ENCODE measurements around the gene RALGPS1.
A peak's percentile ranks its signal among the peaks of the same experiment; 100 is the strongest.

RALGPS1 gene

DNA sequence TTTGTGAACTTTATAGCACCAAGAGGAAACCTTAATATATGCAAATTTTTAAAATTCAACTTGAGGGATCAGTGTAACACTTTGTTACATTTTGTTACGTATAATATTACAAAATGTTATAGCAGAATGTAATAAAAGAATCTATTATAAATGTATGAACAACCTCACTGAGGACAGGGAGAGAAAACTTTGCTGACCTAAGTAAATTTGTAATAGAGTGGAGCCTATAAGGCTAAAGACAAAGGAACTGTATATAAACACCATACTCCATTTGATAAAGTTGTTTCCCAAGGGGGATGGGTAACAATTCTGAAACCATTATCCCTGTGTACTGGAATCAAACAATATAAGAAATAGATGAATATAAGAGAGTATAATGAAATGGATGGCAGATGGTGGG lies 130.6 kb downstream of the RALGPS1 start:
- TF ChIP-seq, protein P1, sequence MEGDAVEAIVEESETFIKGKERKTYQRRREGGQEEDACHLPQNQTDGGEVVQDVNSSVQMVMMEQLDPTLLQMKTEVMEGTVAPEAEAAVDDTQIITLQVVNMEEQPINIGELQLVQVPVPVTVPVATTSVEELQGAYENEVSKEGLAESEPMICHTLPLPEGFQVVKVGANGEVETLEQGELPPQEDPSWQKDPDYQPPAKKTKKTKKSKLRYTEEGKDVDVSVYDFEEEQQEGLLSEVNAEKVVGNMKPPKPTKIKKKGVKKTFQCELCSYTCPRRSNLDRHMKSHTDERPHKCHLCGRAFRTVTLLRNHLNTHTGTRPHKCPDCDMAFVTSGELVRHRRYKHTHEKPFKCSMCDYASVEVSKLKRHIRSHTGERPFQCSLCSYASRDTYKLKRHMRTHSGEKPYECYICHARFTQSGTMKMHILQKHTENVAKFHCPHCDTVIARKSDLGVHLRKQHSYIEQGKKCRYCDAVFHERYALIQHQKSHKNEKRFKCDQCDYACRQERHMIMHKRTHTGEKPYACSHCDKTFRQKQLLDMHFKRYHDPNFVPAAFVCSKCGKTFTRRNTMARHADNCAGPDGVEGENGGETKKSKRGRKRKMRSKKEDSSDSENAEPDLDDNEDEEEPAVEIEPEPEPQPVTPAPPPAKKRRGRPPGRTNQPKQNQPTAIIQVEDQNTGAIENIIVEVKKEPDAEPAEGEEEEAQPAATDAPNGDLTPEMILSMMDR (IDR thresholded peaks at IDR 0.05; ENCODE audit: low read depth, low read length, missing control alignments), result no peak
- DNase-seq (ENCODE audit: extremely low read depth, low read depth), result no peak

DNA sequence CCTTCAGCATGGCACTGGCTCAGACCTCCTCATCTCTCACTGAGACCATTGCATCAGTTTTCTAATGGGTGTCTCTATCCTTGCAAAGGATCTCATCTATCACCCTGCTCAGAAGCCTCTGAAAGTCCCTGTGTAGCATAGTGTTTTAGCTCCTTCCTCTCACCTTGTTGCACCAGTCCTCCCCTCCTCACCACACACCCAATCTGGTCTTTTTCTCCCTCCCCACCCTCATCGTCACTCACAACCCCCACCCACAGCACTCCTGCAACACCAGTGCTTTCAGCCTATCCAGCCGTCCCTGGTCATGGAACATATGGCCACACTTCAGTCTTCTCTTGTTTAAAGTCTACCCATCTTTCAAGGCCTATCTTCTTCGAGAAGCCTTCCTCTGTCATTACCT lies 133.4 kb downstream of the RALGPS1 start:
- no peak for DNase-seq (ENCODE audit: extremely low read depth, low read depth)
- TF ChIP-seq, protein P1 (IDR thresholded peaks at IDR 0.05; ENCODE audit: low read depth, low read length, missing control alignments), result no peak
- H3K4me3 ChIP-seq (replicated peaks; ENCODE audit: low read depth, low read length), result no peak overlapping the region

More for the DNA sequence above, 130.6 kb downstream of the RALGPS1 start:
- H3K4me3 ChIP-seq (replicated peaks; ENCODE audit: low read depth, low read length), result no peak overlapping the region

DNA sequence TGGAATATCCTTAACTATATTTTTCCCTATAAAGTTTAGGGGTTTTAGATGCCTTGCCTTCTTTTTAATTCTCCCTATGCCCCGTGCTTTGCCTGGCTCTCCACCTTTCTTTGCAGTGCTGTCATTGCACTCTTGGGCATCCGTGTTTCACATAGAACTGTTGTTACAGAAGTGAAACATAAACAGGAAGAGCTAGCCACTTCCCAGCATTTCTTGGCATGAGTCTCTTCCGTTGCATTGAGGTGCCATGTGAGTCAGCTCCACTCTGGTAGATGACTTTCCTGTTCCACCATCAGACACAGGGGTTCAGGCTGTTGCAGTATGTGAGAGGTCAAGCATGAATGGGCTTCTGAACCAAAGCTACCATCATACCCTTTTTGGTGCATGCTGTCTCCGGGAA lies 134.5 kb downstream of the RALGPS1 start:
- TF ChIP-seq, protein P1 (IDR thresholded peaks at IDR 0.05; ENCODE audit: low read depth, low read length, missing control alignments), result peak; percentile 28
- peak; percentile 81 for DNase-seq (ENCODE audit: extremely low read depth, low read depth)
- H3K4me3 ChIP-seq (replicated peaks; ENCODE audit: low read depth, low read length), result no peak overlapping the region

DNA sequence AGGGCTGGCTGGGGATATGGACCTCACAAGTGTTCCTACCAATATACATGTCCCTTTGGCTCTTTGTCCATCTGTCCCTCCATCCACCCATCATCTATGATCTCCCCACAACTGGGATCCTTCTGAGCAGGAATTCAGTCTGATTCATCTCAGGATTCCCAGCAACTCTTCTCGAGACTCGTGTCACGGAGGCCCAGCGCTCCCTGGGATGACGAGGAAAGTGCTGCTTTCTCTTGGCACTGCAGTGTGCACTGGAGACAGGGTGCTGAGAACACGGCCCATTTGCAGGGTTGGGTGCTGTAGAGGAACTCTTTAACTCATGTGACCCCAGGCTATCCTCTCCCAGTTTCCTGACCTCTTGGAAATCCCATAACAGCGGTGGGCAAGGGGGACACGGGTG lies 135.0 kb downstream of the RALGPS1 start:
- TF ChIP-seq, protein P1 (IDR thresholded peaks at IDR 0.05; ENCODE audit: low read depth, low read length, missing control alignments), result no peak
- no peak overlapping the region for H3K4me3 ChIP-seq (replicated peaks; ENCODE audit: low read depth, low read length)
- no peak for DNase-seq (ENCODE audit: extremely low read depth, low read depth)

DNA sequence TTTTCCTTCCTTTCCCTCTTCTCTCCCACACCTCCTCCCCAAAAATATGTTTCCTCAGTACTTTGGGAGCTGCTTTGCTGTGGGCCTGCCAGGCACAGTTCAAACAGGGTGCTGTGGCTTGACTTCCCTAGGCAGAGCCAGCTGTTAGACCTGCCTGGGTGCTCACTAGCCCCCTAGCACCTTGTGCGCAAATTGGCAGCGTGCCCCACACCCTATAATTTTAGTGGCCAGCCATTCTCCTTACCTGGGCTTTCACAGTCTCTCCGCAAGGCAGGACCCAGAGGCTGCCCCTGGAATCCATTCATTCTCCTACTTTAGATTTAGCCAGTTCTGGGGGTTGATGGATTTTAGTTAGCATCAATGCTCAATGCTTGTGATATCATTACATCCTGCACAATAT lies 135.6 kb downstream of the RALGPS1 start:
- DNase-seq (ENCODE audit: extremely low read depth, low read depth), result no peak
- H3K4me3 ChIP-seq (replicated peaks; ENCODE audit: low read depth, low read length), result no peak overlapping the region
- TF ChIP-seq, protein P1 (IDR thresholded peaks at IDR 0.05; ENCODE audit: low read depth, low read length, missing control alignments), result no peak

DNA sequence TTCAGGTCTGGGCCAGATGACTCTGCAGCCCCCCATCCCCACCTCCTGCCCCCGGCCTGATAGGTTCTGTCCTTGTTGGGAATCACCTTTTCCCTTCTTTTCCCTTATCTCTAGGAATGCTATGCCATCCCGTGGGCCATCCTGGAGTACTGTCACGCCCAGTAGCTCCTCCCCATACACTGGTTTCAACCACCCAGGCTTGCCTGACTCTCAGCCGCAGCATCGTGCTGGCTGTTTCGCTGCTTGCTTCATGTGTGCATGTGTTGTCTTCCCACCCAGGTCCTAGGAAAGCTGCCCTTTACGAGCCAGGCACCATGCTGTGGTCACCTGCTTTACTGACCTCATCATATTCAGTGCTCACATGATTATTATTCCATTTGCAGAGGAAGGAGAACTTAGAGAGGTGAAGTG lies 136.0 kb downstream of the RALGPS1 start:
- TF ChIP-seq, protein P1 (IDR thresholded peaks at IDR 0.05; ENCODE audit: low read depth, low read length, missing control alignments), result no peak
- H3K4me3 ChIP-seq (replicated peaks; ENCODE audit: low read depth, low read length), result no peak overlapping the region
- DNase-seq (ENCODE audit: extremely low read depth, low read depth), result no peak

DNA sequence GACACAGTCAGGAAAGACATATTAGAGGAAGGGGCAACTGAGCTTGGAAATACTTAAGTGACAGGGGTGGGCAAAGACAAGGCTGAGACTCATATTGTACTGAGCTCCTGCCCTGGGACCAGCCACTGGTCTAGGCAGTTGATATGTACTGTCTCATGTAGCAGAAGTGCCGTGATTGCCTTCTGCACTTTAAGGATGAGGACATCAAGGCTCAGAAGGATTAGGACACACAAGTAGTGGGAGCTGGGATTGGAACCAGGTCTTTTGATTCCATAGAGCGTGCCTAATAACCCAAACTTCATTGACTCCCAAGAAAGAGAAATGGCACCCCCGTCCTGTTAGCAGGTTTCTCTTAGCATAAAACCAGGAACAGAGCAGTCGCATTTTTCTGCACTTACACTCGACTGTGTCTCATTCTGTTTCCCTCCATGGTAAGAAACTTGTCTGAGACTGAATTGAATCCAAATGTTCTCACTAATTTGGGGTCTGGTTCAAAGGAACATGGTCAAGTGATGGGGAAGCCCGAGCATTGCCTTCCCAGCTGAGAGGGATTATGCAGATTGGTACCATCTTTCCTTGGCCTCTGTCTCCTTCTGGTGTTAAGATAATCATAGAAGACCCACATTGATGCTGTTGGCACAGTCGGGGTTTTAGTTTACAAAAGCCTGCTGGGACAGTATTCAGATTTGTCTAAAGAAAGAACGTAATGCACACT lies 137.5 kb downstream of the RALGPS1 start:
- H3K4me3 ChIP-seq (replicated peaks; ENCODE audit: low read depth, low read length), result no peak overlapping the region
- TF ChIP-seq, protein P1 (IDR thresholded peaks at IDR 0.05; ENCODE audit: low read depth, low read length, missing control alignments), result no peak
- DNase-seq (ENCODE audit: extremely low read depth, low read depth), result no peak
